K562 (cell line): ENCODE measurements around the gene SLC6A6. TPM values are rescaled to one million over a fixed set of nuclear protein-coding genes. Genes with fewer than 3 reads are reported as not detected.

Experiments used
- ARID1B ChIP-seq: fragments of 450-650 bp; IDR thresholded peaks from 2 replicates; pipeline ENCODE4 v1.6.1; 2016; ENCODE audit warnings: antibody characterized with exemption, mild to moderate bottlenecking, inconsistent platforms
- ATF1 ChIP-seq, 2 experiments: fragments of 450-650 bp in 1 of 2; IDR thresholded peaks; 2 replicates each; pipeline ENCODE4 v1.6.1; 2016; ENCODE audit warnings: missing compliant biosample characterization in 1 of 2, missing genetic modification characterization in 1 of 2
- BHLHE40 ChIP-seq: IDR thresholded peaks from 2 replicates; pipeline ENCODE4 v1.6.1; 2011; ENCODE audit warnings: low read length, improper control_type of control experiment
- CEBPG ChIP-seq, 3 experiments: fragments of 200-800 bp in 1 of 3; sonication (Bioruptor generic) in 1 of 3; sonication (generic) in 1 of 3; formaldehyde crosslinking in 1 of 3; IDR thresholded peaks in 2 of 3; conservative IDR thresholded peaks in 1 of 3; 2 replicates each; pipeline versions ENCODE4 v1.6.1 to v1.8.0; 2016 to 2022; ENCODE audit warnings: missing compliant biosample characterization in 2 of 3, missing genetic modification characterization in 2 of 3, mild to moderate bottlenecking in 1 of 3, missing genetic modification reagents in 1 of 3
- CREB1 ChIP-seq, 2 experiments: sonication (generic) in 1 of 2; formaldehyde crosslinking in 1 of 2; IDR thresholded peaks; 2 replicates each; pipeline versions ENCODE4 v1.6.1 to v1.8.0; 2012 to 2022; ENCODE audit warnings: inconsistent platforms in 1 of 2, mild to moderate bottlenecking in 1 of 2, missing genetic modification reagents in 1 of 2, moderate library complexity in 1 of 2
- CREM ChIP-seq: IDR thresholded peaks from 2 replicates; pipeline ENCODE4 v1.6.1; 2014; ENCODE audit warnings: antibody characterized with exemption, low read depth
- CTBP1 ChIP-seq: fragments of 450-650 bp; IDR thresholded peaks from 2 replicates; pipeline ENCODE4 v1.6.1; 2016; ENCODE audit warnings: borderline replicate concordance
- ESRRA ChIP-seq: fragments of 450-650 bp; IDR thresholded peaks from 2 replicates; pipeline ENCODE4 v1.6.1; 2014; ENCODE audit warnings: low read depth, mild to moderate bottlenecking, moderate library complexity, borderline replicate concordance
- ETV6 ChIP-seq, 3 experiments: fragments of 150-350 bp in 1 of 3; sonication (generic) in 1 of 3; formaldehyde crosslinking in 1 of 3; IDR thresholded peaks; 2 replicates each; pipeline versions ENCODE4 v1.6.1 to v1.8.0; 2014 to 2022; ENCODE audit warnings: borderline replicate concordance in 2 of 3, low read depth in 2 of 3, antibody characterized with exemption in 1 of 3, low read length in 1 of 3, mild to moderate bottlenecking in 1 of 3, missing genetic modification reagents in 1 of 3
- HCFC1 ChIP-seq: IDR thresholded peaks from 2 replicates; pipeline ENCODE4 v1.6.1; 2012; ENCODE audit warnings: low read depth, low read length, improper control_type of control experiment
- IFI16 ChIP-seq: fragments of 250-450 bp; sonication (Bioruptor Pico); IDR thresholded peaks from 2 replicates; pipeline ENCODE4 v2.1.2; 2022; ENCODE audit warnings: mild to moderate bottlenecking, inconsistent platforms
- JUN ChIP-seq, 2 experiments: sonication (generic) in 1 of 2; formaldehyde crosslinking in 1 of 2; IDR thresholded peaks; 2 replicates each; pipeline versions ENCODE4 v1.6.1 to v1.8.0; 2012 to 2022; ENCODE audit warnings: borderline replicate concordance in 2 of 2, mild to moderate bottlenecking in 2 of 2, improper control_type of control experiment in 1 of 2, low read depth in 1 of 2, low read length in 1 of 2, missing genetic modification reagents in 1 of 2
- KLF1 ChIP-seq: fragments of 450-650 bp; IDR thresholded peaks from 2 replicates; pipeline ENCODE4 v1.6.1; 2016; ENCODE audit warnings: missing genetic modification characterization, missing compliant biosample characterization
- OTX1 ChIP-seq: fragments of 450-650 bp; formaldehyde crosslinking; IDR thresholded peaks from 2 replicates; pipeline ENCODE4 v1.4.0; 2022; ENCODE audit warnings: mild to moderate bottlenecking
- PHF21A ChIP-seq: fragments of 450-650 bp; IDR thresholded peaks from 2 replicates; pipeline ENCODE4 v1.6.1; 2017; ENCODE audit warnings: low read depth, borderline replicate concordance
- POU5F1 ChIP-seq: fragments of 150-350 bp; IDR thresholded peaks from 2 replicates; pipeline ENCODE4 v1.6.1; 2014; ENCODE audit warnings: borderline replicate concordance, low read length, low read depth, mild to moderate bottlenecking; ENCODE audit not compliant: partially characterized antibody
- PRPF4 ChIP-seq: fragments of 200-400 bp; formaldehyde crosslinking; IDR thresholded peaks from one replicate; pipeline ENCODE4 v1.6.1; 2017; ENCODE audit warnings: low read length, low read depth, mild to moderate bottlenecking; ENCODE audit not compliant: insufficient read depth, poor library complexity, severe bottlenecking
- RBFOX2 ChIP-seq: fragments of 200-400 bp; formaldehyde crosslinking; IDR thresholded peaks from 2 replicates; pipeline ENCODE4 v1.6.1; 2017; ENCODE audit warnings: low read depth, mild to moderate bottlenecking, low read length, moderate library complexity
- RFX7 ChIP-seq: fragments of 250-450 bp; sonication (Bioruptor Pico); IDR thresholded peaks from 2 replicates; pipeline ENCODE4 v1.5.1; 2021; ENCODE audit warnings: mild to moderate bottlenecking
- SIN3B ChIP-seq: fragments of 450-650 bp; IDR thresholded peaks from 2 replicates; pipeline ENCODE4 v1.6.1; 2017; ENCODE audit warnings: low read depth, mild to moderate bottlenecking, moderate library complexity
- XRCC3 ChIP-seq: fragments of 450-650 bp; IDR thresholded peaks from 2 replicates; pipeline ENCODE4 v1.6.1; 2017; ENCODE audit warnings: mild to moderate bottlenecking, moderate library complexity
- ZNF79 ChIP-seq: fragments of 250-450 bp; sonication (Bioruptor Pico); IDR thresholded peaks from 2 replicates; pipeline ENCODE4 v1.4.0; 2020; ENCODE audit warnings: low read depth, mild to moderate bottlenecking, moderate library complexity
- polyA plus RNA-seq, 8 experiments: library from polyadenylated mRNA; depleted of rRNA in 4 of 8; stranded (reverse) in 5 of 8; unstranded in 3 of 8; fragments of >200 nt; fragmentation: Nextera tagmentation in 2 of 8; fragmentation: Illumina TruSeq in 1 of 8; extraction: Ambion mirVana in 2 of 8; extraction: Trizol in 1 of 8; gene quantifications; 2 replicates each; pipeline versions ENCODE4 v1.2.1 to v1.2.3, GENCODE V29; 2011 to 2014; ENCODE audit warnings: inconsistent platforms in 1 of 8, missing spikeins in 1 of 8
- total RNA-seq, 7 experiments: library from RNA; depleted of rRNA in 6 of 7; stranded (reverse); fragments of >200 nt in 6 of 7; fragmentation: Illumina TruSeq in 2 of 7; extraction: Trizol in 2 of 7; gene quantifications; 2 replicates each; pipeline versions ENCODE4 v1.2.1 to v1.2.3, GENCODE V29; 2011 to 2021; ENCODE audit warnings: low replicate concordance in 1 of 7
- TF ChIP-seq, protein P1 (sequence below): IDR thresholded peaks from 3 replicates; pipeline ENCODE4 v1.6.1; 2011; ENCODE audit warnings: borderline replicate concordance, mild to moderate bottlenecking; ENCODE audit not compliant: insufficient read length, insufficient read depth
- TF ChIP-seq, protein P2 (sequence below): fragments of 450-650 bp; conservative IDR thresholded peaks from 2 replicates; pipeline ENCODE4 v1.6.1; 2016; ENCODE audit warnings: missing genetic modification characterization, low read depth, mild to moderate bottlenecking, control low read depth, missing compliant biosample characterization

SLC6A6 gene
- total and polyA plus RNA-seq, 9 of the 15 experiments (the other 6 are each of a cell fraction or from before 2014, with no cell fraction given), result 12.3 to 203 (median 93.2) TPM

DNA sequence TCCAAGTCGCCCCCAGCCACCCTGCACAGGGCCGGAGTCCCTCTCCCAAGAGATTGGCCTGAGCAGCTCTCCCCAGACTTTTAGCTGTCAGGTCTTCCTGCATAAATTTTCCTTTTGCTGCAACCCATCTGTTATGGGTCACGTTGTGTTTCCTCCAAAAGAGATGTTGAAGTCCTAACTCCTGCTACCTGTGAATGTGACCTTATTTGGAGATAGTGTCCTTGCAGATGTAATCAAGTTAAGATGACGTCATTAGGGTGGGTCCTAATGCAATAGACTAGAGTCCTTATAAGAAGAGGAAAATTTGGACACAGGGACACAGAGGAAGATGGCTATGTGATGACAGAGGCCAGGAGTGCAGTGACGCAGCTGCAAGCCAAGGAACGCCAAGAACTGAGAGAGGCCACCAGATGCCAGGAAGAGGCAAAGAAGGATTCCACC, 13.2 kb upstream of the SLC6A6 start (continued):
- TF ChIP-seq CEBPG (CRISPR knock-in tag; IDR thresholded peaks at IDR 0.05) (peak; percentile 66), CEBPG (tag; conservative IDR thresholded peaks at IDR 0.05 in 1 of 2, IDR thresholded peaks at IDR 0.05 in 1 of 2) (peak in 1 of 2 experiments; percentile 74; a peak in 2 of 4 replicates), BHLHE40 (0 out of 2 replicates have a peak, but pooled peaks have one; percentile 7), PRPF4 (no peak), IFI16 (CRISPR knock-in tag) (no peak), ETV6 (IDR thresholded peaks at IDR 0.05; ENCODE audit: borderline replicate concordance in 1 of 2, low read depth in 2 of 2, low read length in 1 of 2) (no peak), ETV6 (CRISPR knock-in tag; IDR thresholded peaks at IDR 0.05; ENCODE audit: borderline replicate concordance) (no peak), RBFOX2 (no peak), ARID1B (0 out of 2 replicates have a peak, but pooled peaks have one; percentile 11), CREM (peak; percentile 87), ZNF79 (no peak), ATF1 (CRISPR knock-in tag; IDR thresholded peaks at IDR 0.05) (no peak), ATF1 (tag; IDR thresholded peaks at IDR 0.05) (peak; percentile 83), HCFC1 (no peak), CTBP1 (peak; percentile 80), ESRRA (peak; percentile 41; the same call in 1 of the 2 replicates), SIN3B (no peak), KLF1 (tag) (no peak), OTX1 (CRISPR knock-in tag) (no peak), XRCC3 (no peak), CREB1 (IDR thresholded peaks at IDR 0.05) (no peak), CREB1 (CRISPR knock-in tag; IDR thresholded peaks at IDR 0.05) (peak; percentile 50), POU5F1 (no peak), JUN (IDR thresholded peaks at IDR 0.05; ENCODE audit: borderline replicate concordance, low read depth, low read length) (peak; percentile 94), JUN (CRISPR knock-in tag; IDR thresholded peaks at IDR 0.05; ENCODE audit: borderline replicate concordance) (no peak), PHF21A (no peak), RFX7 (CRISPR knock-in tag) (no peak)
- TF ChIP-seq, protein P1, sequence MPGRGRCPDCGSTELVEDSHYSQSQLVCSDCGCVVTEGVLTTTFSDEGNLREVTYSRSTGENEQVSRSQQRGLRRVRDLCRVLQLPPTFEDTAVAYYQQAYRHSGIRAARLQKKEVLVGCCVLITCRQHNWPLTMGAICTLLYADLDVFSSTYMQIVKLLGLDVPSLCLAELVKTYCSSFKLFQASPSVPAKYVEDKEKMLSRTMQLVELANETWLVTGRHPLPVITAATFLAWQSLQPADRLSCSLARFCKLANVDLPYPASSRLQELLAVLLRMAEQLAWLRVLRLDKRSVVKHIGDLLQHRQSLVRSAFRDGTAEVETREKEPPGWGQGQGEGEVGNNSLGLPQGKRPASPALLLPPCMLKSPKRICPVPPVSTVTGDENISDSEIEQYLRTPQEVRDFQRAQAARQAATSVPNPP, result no peak
- TF ChIP-seq, protein P2, sequence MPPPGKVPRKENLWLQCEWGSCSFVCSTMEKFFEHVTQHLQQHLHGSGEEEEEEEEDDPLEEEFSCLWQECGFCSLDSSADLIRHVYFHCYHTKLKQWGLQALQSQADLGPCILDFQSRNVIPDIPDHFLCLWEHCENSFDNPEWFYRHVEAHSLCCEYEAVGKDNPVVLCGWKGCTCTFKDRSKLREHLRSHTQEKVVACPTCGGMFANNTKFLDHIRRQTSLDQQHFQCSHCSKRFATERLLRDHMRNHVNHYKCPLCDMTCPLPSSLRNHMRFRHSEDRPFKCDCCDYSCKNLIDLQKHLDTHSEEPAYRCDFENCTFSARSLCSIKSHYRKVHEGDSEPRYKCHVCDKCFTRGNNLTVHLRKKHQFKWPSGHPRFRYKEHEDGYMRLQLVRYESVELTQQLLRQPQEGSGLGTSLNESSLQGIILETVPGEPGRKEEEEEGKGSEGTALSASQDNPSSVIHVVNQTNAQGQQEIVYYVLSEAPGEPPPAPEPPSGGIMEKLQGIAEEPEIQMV (tag), result no peak
